GM23338 (cell line): Measurements from ENCODE around the gene ITGB1BP1. TPM values are rescaled to one million over a fixed set of nuclear protein-coding genes. Genes with fewer than 3 reads are reported as not detected.

Source experiments
- ATAC-seq: fragments of 200-7000 bp; cut with Tn5 transposase; 3 replicates; pipeline ENCODE4 v1.9.1; 2020
- DNase-seq: peaks from one replicate; pipeline ENCODE4 v3.0.0-alpha.2; 2015; ENCODE audit warnings: low spot score
- H2AFZ ChIP-seq: fragments of 200-600 bp; sonication (generic); 2 replicates; pipeline ENCODE4 v1.8.0; 2016; ENCODE audit warnings: antibody characterized with exemption, mild to moderate bottlenecking, moderate library complexity
- H3F3A ChIP-seq: fragments of 200-600 bp; sonication (generic); replicated peaks from 2 replicates; pipeline ENCODE4 v1.8.0; 2017; ENCODE audit warnings: antibody characterized with exemption, mixed run types, low read depth
- H3K27ac ChIP-seq: fragments of 200-600 bp; sonication (generic); 2 replicates; pipeline ENCODE4 v1.6.1; 2016; ENCODE audit warnings: low read depth
- H3K27me3 ChIP-seq: fragments of 200-600 bp; sonication (generic); 2 replicates; pipeline ENCODE4 v1.8.0; 2016; ENCODE audit warnings: mild to moderate bottlenecking, mixed run types, moderate library complexity; ENCODE audit not compliant: insufficient read depth
- H3K36me3 ChIP-seq: fragments of 200-600 bp; sonication (generic); 2 replicates; pipeline ENCODE4 v1.8.0; 2016; ENCODE audit warnings: mild to moderate bottlenecking; ENCODE audit not compliant: insufficient read depth
- H3K4me1 ChIP-seq: fragments of 200-600 bp; sonication (generic); 2 replicates; pipeline ENCODE4 v1.8.0; 2016; ENCODE audit warnings: mild to moderate bottlenecking, moderate library complexity; ENCODE audit not compliant: insufficient read depth
- H3K4me2 ChIP-seq: fragments of 200-600 bp; sonication (generic); 2 replicates; pipeline ENCODE4 v1.7.1; 2017; ENCODE audit warnings: mixed run types
- H3K4me3 ChIP-seq: fragments of 200-600 bp; sonication (generic); 2 replicates; pipeline ENCODE4 v1.6.1; 2016; ENCODE audit warnings: mixed run types
- H3K79me2 ChIP-seq: fragments of 200-600 bp; sonication (generic); replicated peaks from 2 replicates; pipeline ENCODE4 v1.8.0; 2017; ENCODE audit warnings: mild to moderate bottlenecking; ENCODE audit not compliant: insufficient read depth
- H3K9me2 ChIP-seq: fragments of 200-600 bp; sonication (generic); 2 replicates; pipeline ENCODE4 v1.8.0; 2017; ENCODE audit not compliant: insufficient read depth
- H4K20me1 ChIP-seq: fragments of 200-600 bp; sonication (generic); replicated peaks from 2 replicates; pipeline ENCODE4 v1.8.0; 2017; ENCODE audit warnings: mild to moderate bottlenecking; ENCODE audit not compliant: insufficient read depth
- H3K27ac Mint-ChIP-seq: 2 replicates; pipeline ENCODE4 v1.8.0; 2020; ENCODE audit warnings: inconsistent platforms, mild to moderate bottlenecking, moderate library complexity, mixed read lengths
- H3K27me3 Mint-ChIP-seq: 3 replicates; pipeline ENCODE4 v1.8.0; 2022; ENCODE audit warnings: low read depth, mild to moderate bottlenecking, moderate library complexity, mixed read lengths, inconsistent platforms; ENCODE audit not compliant: insufficient read depth, poor library complexity
- H3K36me3 Mint-ChIP-seq: 3 replicates; pipeline ENCODE4 v1.8.0; 2021; ENCODE audit warnings: low read depth, mild to moderate bottlenecking, inconsistent platforms, moderate library complexity, mixed read lengths
- H3K4me1 Mint-ChIP-seq: 3 replicates; pipeline ENCODE4 v1.8.0; 2020; ENCODE audit warnings: mild to moderate bottlenecking, inconsistent platforms, mixed read lengths
- H3K4me3 Mint-ChIP-seq: 3 replicates; pipeline ENCODE4 v1.8.0; 2021; ENCODE audit warnings: moderate library complexity, mild to moderate bottlenecking, inconsistent platforms, mixed read lengths
- H3K9me3 Mint-ChIP-seq: 3 replicates; pipeline ENCODE4 v1.8.0; 2020; ENCODE audit warnings: moderate library complexity, mild to moderate bottlenecking, inconsistent platforms, mixed read lengths
- CREB1 ChIP-seq: fragments of 250-450 bp; sonication (Bioruptor Pico); IDR thresholded peaks from 2 replicates; pipeline ENCODE4 v1.5.0; 2020; ENCODE audit warnings: low read depth, mild to moderate bottlenecking, moderate library complexity
- ETS1 ChIP-seq: IDR thresholded peaks from 2 replicates; pipeline ENCODE4 v1.6.1; 2016; ENCODE audit warnings: antibody characterized with exemption
- EZH2 ChIP-seq: fragments of 200-600 bp; sonication (generic); IDR thresholded peaks from one replicate; pipeline ENCODE4 v1.8.0; 2017; ENCODE audit warnings: antibody characterized with exemption, mild to moderate bottlenecking, low read depth; ENCODE audit not compliant: unreplicated experiment
- EZH2phosphoT487 ChIP-seq: fragments of 200-600 bp; sonication (generic); IDR thresholded peaks from one replicate; pipeline ENCODE4 v1.8.1; 2018; ENCODE audit warnings: antibody characterized with exemption; ENCODE audit not compliant: unreplicated experiment
- NANOG ChIP-seq: IDR thresholded peaks from 2 replicates; pipeline ENCODE4 v1.6.1; 2016; ENCODE audit warnings: antibody characterized with exemption, borderline replicate concordance
- POLR2AphosphoS5 ChIP-seq: IDR thresholded peaks from 2 replicates; pipeline ENCODE4 v1.6.1; 2016; ENCODE audit warnings: antibody characterized with exemption, low read depth
- ZNF114 ChIP-seq: fragments of 250-450 bp; sonication (Bioruptor Pico); IDR thresholded peaks from 2 replicates; pipeline ENCODE4 v1.5.0; 2020; ENCODE audit warnings: mild to moderate bottlenecking, moderate library complexity
- ZNF331 ChIP-seq: fragments of 250-450 bp; sonication (Bioruptor Pico); IDR thresholded peaks from 2 replicates; pipeline ENCODE4 v1.5.0; 2020; ENCODE audit warnings: low read depth, mild to moderate bottlenecking, moderate library complexity
- polyA plus RNA-seq: library from polyadenylated mRNA; unstranded; fragments of >200 nt; fragmentation: Nextera tagmentation; extraction: Ambion mirVana; gene quantifications from 2 replicates; pipeline ENCODE4 v1.2.1, GENCODE V29; 2016
- total RNA-seq: library from RNA; depleted of rRNA; stranded (reverse); fragments of >200 nt; shearing (Covaris generic); gene quantifications from 2 replicates; pipeline ENCODE4 v1.2.3, GENCODE V29; 2014
- TF ChIP-seq, protein P1 (sequence below): IDR thresholded peaks from one replicate; pipeline ENCODE4 v1.6.1; 2018; ENCODE audit warnings: antibody characterized with exemption; ENCODE audit not compliant: unreplicated experiment
- TF ChIP-seq, protein P2 (sequence below): fragments of 250-450 bp; sonication (Bioruptor Pico); IDR thresholded peaks from 2 replicates; pipeline ENCODE4 v1.5.0; 2020; ENCODE audit warnings: mild to moderate bottlenecking, moderate library complexity
- TF ChIP-seq, protein P3 (sequence below), 2 experiments: fragments of 200-600 bp in 1 of 2; sonication (generic) in 1 of 2; conservative IDR thresholded peaks; 2 replicates each; pipeline versions ENCODE4 v1.5.1 to v1.6.1; 2016 to 2017; ENCODE audit warnings: antibody characterized with exemption in 2 of 2, low read depth in 2 of 2, mild to moderate bottlenecking in 2 of 2, moderate library complexity in 1 of 2

The ITGB1BP1 gene
- total and polyA plus RNA-seq, 2 experiments from 2014 or later, result 29.1 to 63.5 TPM

DNA sequence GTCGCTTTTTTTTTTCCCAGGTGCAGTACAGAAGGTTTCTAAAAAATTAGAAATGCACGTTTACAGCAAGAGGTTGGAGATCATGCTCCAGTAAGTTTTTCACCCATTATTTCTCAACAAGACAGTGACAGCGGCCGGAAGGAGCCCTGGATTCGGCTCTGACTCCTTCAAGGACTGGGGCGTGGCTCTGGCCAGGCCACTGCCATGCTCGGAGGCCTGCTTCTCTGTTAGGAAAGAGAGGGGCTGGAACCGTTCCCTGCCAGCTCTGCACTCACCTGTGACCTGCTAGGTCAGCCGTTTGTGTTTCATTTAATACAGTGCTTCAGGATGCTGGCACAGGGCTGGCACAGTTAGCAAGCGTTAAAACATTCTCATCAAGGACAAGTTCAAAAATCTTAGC is 44.4 kb upstream of the ITGB1BP1 start (continued):
- TF ChIP-seq ZNF331 (CRISPR knock-in tag) (no peak), CREB1 (CRISPR knock-in tag) (no peak), ETS1 (no peak)
- TF ChIP-seq, protein P1, sequence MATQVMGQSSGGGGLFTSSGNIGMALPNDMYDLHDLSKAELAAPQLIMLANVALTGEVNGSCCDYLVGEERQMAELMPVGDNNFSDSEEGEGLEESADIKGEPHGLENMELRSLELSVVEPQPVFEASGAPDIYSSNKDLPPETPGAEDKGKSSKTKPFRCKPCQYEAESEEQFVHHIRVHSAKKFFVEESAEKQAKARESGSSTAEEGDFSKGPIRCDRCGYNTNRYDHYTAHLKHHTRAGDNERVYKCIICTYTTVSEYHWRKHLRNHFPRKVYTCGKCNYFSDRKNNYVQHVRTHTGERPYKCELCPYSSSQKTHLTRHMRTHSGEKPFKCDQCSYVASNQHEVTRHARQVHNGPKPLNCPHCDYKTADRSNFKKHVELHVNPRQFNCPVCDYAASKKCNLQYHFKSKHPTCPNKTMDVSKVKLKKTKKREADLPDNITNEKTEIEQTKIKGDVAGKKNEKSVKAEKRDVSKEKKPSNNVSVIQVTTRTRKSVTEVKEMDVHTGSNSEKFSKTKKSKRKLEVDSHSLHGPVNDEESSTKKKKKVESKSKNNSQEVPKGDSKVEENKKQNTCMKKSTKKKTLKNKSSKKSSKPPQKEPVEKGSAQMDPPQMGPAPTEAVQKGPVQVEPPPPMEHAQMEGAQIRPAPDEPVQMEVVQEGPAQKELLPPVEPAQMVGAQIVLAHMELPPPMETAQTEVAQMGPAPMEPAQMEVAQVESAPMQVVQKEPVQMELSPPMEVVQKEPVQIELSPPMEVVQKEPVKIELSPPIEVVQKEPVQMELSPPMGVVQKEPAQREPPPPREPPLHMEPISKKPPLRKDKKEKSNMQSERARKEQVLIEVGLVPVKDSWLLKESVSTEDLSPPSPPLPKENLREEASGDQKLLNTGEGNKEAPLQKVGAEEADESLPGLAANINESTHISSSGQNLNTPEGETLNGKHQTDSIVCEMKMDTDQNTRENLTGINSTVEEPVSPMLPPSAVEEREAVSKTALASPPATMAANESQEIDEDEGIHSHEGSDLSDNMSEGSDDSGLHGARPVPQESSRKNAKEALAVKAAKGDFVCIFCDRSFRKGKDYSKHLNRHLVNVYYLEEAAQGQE, result no peak

DNA sequence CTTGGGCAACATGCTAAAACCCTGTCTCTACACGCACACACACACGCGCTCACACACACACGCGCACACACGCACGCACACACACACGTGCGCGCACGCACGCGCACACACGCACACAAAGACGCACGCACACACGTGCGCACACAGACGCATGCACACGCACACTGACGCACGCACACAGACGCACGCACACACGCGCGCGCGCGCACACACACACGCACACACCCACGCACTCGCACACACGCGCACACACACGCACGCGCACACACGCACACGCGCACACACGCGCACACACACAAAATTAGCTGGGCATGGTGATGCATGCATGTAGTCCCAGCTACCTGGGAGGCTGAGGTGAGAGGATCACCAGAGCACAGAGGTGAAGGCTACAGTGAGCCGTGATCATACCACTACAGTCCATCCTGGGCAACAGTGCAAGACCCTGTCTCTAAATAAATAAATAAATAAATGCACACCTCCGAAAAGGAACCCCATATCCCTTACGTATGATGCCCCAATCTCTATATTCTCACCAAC is 42.9 kb upstream of the ITGB1BP1 start:
- Mint-ChIP-seq H3K27me3 (no peaks in the 10 kb centered on the region), H3K27ac (no peak overlapping the region), H3K4me1 (no peaks in the 10 kb centered on the region), H3K36me3 (peaks cover 38% of the 10 kb centered on the region), H3K4me3 (no peak overlapping the region), H3K9me3 (no peaks in the 10 kb centered on the region)
- ATAC-seq (no peak), DNase-seq (no peak)
- no peaks in the 10 kb centered on the region for H3K9me2 ChIP-seq
- H3K79me2 ChIP-seq, result no peaks in the 10 kb centered on the region
- H2AFZ ChIP-seq, result no peak overlapping the region
- H3K4me1 ChIP-seq, result no peaks in the 10 kb centered on the region
- peaks cover 3% of the 10 kb centered on the region for H3K36me3 ChIP-seq
- H3K27ac ChIP-seq, result no peak overlapping the region
- peaks cover 5% of the 10 kb centered on the region; the same call in 1 of the 2 replicates for H4K20me1 ChIP-seq
- H3F3A ChIP-seq, result no peaks in the 10 kb centered on the region
- no peaks in the 10 kb centered on the region for H3K27me3 ChIP-seq
- no peak overlapping the region for H3K4me2 ChIP-seq
- H3K4me3 ChIP-seq, result no peak overlapping the region
- TF ChIP-seq CREB1 (CRISPR knock-in tag) (no peak), NANOG (no peak), ZNF114 (CRISPR knock-in tag) (no peak), EZH2phosphoT487 (no peak), ETS1 (no peak), EZH2 (no peak), POLR2AphosphoS5 (no peak)
- TF ChIP-seq, protein P2, sequence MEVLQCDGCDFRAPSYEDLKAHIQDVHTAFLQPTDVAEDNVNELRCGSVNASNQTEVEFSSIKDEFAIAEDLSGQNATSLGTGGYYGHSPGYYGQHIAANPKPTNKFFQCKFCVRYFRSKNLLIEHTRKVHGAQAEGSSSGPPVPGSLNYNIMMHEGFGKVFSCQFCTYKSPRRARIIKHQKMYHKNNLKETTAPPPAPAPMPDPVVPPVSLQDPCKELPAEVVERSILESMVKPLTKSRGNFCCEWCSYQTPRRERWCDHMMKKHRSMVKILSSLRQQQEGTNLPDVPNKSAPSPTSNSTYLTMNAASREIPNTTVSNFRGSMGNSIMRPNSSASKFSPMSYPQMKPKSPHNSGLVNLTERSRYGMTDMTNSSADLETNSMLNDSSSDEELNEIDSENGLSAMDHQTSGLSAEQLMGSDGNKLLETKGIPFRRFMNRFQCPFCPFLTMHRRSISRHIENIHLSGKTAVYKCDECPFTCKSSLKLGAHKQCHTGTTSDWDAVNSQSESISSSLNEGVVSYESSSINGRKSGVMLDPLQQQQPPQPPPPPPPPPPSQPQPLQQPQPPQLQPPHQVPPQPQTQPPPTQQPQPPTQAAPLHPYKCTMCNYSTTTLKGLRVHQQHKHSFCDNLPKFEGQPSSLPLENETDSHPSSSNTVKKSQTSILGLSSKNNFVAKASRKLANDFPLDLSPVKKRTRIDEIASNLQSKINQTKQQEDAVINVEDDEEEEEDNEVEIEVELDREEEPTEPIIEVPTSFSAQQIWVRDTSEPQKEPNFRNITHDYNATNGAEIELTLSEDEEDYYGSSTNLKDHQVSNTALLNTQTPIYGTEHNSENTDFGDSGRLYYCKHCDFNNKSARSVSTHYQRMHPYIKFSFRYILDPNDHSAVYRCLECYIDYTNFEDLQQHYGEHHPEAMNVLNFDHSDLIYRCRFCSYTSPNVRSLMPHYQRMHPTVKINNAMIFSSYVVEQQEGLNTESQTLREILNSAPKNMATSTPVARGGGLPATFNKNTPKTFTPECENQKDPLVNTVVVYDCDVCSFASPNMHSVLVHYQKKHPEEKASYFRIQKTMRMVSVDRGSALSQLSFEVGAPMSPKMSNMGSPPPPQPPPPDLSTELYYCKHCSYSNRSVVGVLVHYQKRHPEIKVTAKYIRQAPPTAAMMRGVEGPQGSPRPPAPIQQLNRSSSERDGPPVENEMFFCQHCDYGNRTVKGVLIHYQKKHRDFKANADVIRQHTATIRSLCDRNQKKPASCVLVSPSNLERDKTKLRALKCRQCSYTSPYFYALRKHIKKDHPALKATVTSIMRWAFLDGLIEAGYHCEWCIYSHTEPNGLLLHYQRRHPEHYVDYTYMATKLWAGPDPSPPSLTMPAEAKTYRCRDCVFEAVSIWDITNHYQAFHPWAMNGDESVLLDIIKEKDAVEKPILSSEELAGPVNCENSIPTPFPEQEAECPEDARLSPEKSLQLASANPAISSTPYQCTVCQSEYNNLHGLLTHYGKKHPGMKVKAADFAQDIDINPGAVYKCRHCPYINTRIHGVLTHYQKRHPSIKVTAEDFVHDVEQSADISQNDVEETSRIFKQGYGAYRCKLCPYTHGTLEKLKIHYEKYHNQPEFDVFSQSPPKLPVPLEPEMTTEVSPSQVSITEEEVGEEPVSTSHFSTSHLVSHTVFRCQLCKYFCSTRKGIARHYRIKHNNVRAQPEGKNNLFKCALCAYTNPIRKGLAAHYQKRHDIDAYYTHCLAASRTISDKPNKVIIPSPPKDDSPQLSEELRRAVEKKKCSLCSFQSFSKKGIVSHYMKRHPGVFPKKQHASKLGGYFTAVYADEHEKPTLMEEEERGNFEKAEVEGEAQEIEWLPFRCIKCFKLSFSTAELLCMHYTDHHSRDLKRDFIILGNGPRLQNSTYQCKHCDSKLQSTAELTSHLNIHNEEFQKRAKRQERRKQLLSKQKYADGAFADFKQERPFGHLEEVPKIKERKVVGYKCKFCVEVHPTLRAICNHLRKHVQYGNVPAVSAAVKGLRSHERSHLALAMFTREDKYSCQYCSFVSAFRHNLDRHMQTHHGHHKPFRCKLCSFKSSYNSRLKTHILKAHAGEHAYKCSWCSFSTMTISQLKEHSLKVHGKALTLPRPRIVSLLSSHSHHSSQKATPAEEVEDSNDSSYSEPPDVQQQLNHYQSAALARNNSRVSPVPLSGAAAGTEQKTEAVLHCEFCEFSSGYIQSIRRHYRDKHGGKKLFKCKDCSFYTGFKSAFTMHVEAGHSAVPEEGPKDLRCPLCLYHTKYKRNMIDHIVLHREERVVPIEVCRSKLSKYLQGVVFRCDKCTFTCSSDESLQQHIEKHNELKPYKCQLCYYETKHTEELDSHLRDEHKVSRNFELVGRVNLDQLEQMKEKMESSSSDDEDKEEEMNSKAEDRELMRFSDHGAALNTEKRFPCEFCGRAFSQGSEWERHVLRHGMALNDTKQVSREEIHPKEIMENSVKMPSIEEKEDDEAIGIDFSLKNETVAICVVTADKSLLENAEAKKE (CRISPR knock-in tag), result no peak
- TF ChIP-seq, protein P3, sequence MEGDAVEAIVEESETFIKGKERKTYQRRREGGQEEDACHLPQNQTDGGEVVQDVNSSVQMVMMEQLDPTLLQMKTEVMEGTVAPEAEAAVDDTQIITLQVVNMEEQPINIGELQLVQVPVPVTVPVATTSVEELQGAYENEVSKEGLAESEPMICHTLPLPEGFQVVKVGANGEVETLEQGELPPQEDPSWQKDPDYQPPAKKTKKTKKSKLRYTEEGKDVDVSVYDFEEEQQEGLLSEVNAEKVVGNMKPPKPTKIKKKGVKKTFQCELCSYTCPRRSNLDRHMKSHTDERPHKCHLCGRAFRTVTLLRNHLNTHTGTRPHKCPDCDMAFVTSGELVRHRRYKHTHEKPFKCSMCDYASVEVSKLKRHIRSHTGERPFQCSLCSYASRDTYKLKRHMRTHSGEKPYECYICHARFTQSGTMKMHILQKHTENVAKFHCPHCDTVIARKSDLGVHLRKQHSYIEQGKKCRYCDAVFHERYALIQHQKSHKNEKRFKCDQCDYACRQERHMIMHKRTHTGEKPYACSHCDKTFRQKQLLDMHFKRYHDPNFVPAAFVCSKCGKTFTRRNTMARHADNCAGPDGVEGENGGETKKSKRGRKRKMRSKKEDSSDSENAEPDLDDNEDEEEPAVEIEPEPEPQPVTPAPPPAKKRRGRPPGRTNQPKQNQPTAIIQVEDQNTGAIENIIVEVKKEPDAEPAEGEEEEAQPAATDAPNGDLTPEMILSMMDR (conservative IDR thresholded peaks at IDR 0.05; ENCODE audit: low read depth in 2 of 2), result no peak
